Loucy (cell line): ENCODE data around the gene CHMP5.

ENCODE experiments used
- H2AFZ ChIP-seq: fragments of 200-600 bp; sonication (generic); 2 replicates; pipeline ENCODE4 v1.6.0; 2016; ENCODE audit warnings: antibody characterized with exemption, mild to moderate bottlenecking, low read length, moderate library complexity
- H3F3A ChIP-seq: fragments of 200-600 bp; 2 replicates; pipeline ENCODE4 v1.6.0; 2016; ENCODE audit warnings: antibody characterized with exemption, low read depth, mild to moderate bottlenecking
- H3K27me3 ChIP-seq: fragments of 200-600 bp; sonication (generic); 2 replicates; pipeline ENCODE4 v1.6.1; 2014; ENCODE audit warnings: low read length, mild to moderate bottlenecking; ENCODE audit not compliant: insufficient read depth, poor library complexity, severe bottlenecking
- H3K36me3 ChIP-seq: fragments of 200-600 bp; sonication (generic); 2 replicates; pipeline ENCODE4 v1.6.1; 2016; ENCODE audit warnings: low read length; ENCODE audit not compliant: insufficient read depth
- H3K4me1 ChIP-seq: fragments of 200-600 bp; sonication (generic); 2 replicates; pipeline ENCODE4 v1.5.1; 2014; ENCODE audit warnings: low read length, mild to moderate bottlenecking; ENCODE audit not compliant: insufficient read depth, poor library complexity, severe bottlenecking
- H3K4me2 ChIP-seq: fragments of 200-600 bp; sonication (generic); 2 replicates; pipeline ENCODE4 v1.6.0; 2014; ENCODE audit warnings: antibody characterized with exemption, low read length, low read depth, mild to moderate bottlenecking; ENCODE audit not compliant: poor library complexity, severe bottlenecking
- H3K4me3 ChIP-seq: fragments of 200-600 bp; sonication (generic); 2 replicates; pipeline ENCODE4 v1.5.1; 2014; ENCODE audit warnings: low read length, mild to moderate bottlenecking, mixed read lengths; ENCODE audit not compliant: poor library complexity, severe bottlenecking
- H3K79me2 ChIP-seq: fragments of 200-600 bp; sonication (generic); 2 replicates; pipeline ENCODE4 v1.6.1; 2014; ENCODE audit warnings: low read length; ENCODE audit not compliant: insufficient read depth
- H3K9ac ChIP-seq: fragments of 200-600 bp; sonication (generic); 2 replicates; pipeline ENCODE4 v1.6.0; 2014; ENCODE audit warnings: mild to moderate bottlenecking, low read depth, low read length, moderate library complexity; ENCODE audit not compliant: poor library complexity, severe bottlenecking
- H3K9me2 ChIP-seq: fragments of 200-600 bp; sonication (generic); replicated peaks from 2 replicates; pipeline ENCODE4 v1.6.1; 2016; ENCODE audit warnings: low read depth, low read length, mixed read lengths
- H3K9me3 ChIP-seq: fragments of 200-600 bp; sonication (generic); 2 replicates; pipeline ENCODE4 v1.6.1; 2014; ENCODE audit warnings: mild to moderate bottlenecking, antibody characterized with exemption, low read length, low read depth; ENCODE audit not compliant: insufficient read depth
- H4K20me1 ChIP-seq: fragments of 200-600 bp; sonication (generic); 2 replicates; pipeline ENCODE4 v1.6.0; 2014; ENCODE audit warnings: antibody characterized with exemption, low read length, mild to moderate bottlenecking; ENCODE audit not compliant: insufficient read depth, poor library complexity, severe bottlenecking
- EZH2phosphoT487 ChIP-seq: fragments of 200-600 bp; IDR thresholded peaks from 2 replicates; pipeline ENCODE4 v1.6.1; 2018; ENCODE audit warnings: antibody characterized with exemption, mild to moderate bottlenecking, moderate library complexity, borderline replicate concordance
- TF ChIP-seq, protein P1 (sequence below): fragments of 200-600 bp; sonication (generic); conservative IDR thresholded peaks from 2 replicates; pipeline ENCODE4 v1.5.1; 2014; ENCODE audit warnings: mild to moderate bottlenecking, antibody characterized with exemption, low read length

The CHMP5 gene

DNA sequence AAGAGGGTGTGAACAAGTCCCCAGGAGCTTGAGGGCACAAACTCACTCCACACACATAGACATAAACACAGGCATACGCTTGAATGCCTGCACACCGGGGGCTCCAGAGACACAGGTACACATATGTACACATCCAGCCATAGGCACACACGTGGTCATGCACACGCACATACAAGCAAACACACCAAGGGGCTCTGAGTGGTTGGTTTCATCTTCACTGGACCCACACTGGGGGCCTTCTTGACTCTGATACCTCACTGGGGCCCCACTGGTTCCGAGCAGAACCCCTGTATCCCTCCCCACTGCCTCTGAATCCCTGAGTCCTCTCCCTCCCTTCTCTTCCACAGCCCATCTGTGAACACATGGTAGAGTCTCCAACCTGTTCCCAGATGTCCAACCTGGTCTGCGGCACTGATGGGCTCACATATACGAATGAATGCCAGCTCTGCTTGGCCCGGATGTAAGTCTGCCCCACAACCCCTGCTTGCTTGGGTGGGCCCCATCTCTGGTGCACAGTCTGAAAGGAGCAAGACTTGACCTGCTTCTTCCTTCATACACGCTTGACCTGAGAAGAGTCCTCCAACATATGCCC lies 18.5 kb upstream of the CHMP5 start:
- Histone ChIP-seq H3K27me3 (no peaks in the 10 kb centered on the region), H2AFZ (no peak overlapping the region), H3K79me2 (no peaks in the 10 kb centered on the region), H4K20me1 (no peaks in the 10 kb centered on the region), H3K9me2 (no peaks in the 10 kb centered on the region), H3F3A (no peaks in the 10 kb centered on the region), H3K9me3 (no peaks in the 10 kb centered on the region), H3K36me3 (no peaks in the 10 kb centered on the region; the same call in 1 of the 2 replicates), H3K4me1 (peaks cover 1% of the 10 kb centered on the region), H3K9ac (no peak overlapping the region), H3K4me3 (no peak overlapping the region), H3K4me2 (no peak overlapping the region)
- TF ChIP-seq, protein P1, sequence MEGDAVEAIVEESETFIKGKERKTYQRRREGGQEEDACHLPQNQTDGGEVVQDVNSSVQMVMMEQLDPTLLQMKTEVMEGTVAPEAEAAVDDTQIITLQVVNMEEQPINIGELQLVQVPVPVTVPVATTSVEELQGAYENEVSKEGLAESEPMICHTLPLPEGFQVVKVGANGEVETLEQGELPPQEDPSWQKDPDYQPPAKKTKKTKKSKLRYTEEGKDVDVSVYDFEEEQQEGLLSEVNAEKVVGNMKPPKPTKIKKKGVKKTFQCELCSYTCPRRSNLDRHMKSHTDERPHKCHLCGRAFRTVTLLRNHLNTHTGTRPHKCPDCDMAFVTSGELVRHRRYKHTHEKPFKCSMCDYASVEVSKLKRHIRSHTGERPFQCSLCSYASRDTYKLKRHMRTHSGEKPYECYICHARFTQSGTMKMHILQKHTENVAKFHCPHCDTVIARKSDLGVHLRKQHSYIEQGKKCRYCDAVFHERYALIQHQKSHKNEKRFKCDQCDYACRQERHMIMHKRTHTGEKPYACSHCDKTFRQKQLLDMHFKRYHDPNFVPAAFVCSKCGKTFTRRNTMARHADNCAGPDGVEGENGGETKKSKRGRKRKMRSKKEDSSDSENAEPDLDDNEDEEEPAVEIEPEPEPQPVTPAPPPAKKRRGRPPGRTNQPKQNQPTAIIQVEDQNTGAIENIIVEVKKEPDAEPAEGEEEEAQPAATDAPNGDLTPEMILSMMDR = no peak
- no peak for TF ChIP-seq EZH2phosphoT487

DNA sequence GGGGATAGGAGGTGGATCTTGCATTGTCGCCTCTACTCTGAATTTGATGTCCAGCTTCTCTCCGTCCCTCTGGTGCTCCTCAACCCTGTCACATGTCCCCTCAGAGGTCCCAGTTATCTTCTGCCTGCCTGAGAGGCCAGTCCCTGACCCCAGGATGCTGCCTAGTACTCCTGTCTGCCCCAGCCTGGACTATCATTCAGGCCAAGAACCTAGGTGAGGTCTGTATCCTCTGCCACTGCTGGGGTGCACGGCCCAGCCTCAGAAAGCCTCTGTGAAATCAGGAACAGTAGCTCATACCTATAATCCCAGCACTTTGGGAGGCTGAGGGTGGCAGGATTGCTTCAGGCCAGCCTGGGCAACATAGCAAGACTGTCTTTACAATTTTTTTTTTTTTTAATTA lies 16.2 kb upstream of the CHMP5 start:
- Histone ChIP-seq H3F3A (no peaks in the 10 kb centered on the region), H3K4me2 (no peak overlapping the region), H3K9me3 (no peaks in the 10 kb centered on the region), H3K9me2 (no peaks in the 10 kb centered on the region), H2AFZ (no peak overlapping the region), H3K4me3 (no peak overlapping the region), H3K4me1 (no peaks in the 10 kb centered on the region), H3K27me3 (no peaks in the 10 kb centered on the region), H3K79me2 (no peaks in the 10 kb centered on the region), H3K9ac (no peak overlapping the region), H4K20me1 (no peaks in the 10 kb centered on the region), H3K36me3 (peaks cover 11% of the 10 kb centered on the region; the same call in 1 of the 2 replicates)
- TF ChIP-seq EZH2phosphoT487 = no peak
- TF ChIP-seq, protein P1 = no peak

DNA sequence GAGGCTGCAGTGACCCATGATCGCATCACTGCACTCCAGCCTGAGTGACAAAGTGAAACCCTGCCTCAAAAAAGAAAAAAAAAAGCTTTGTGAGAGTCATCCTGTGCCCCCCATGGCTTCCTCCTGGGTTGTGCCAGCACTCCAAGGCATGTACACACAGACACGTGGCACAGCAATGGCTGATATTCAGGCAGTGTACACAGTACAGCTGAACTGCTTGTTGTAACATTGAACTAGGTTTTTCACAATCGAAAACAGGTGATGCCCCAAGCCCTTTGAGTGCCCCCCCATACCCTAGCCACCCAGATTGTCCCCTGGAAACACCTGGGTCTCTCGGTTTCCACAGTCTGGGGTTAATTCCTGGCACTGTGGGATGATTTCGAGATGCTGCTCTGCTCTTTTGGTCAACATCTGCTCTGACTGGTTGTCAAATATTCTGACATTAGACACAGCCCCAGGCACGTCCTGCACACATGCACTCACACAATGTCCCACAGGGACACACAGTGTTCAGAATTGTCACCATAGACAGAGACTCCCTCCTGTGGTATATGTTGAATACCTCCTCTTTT lies 15.7 kb upstream of the CHMP5 start:
- no peaks in the 10 kb centered on the region for H3K79me2 ChIP-seq
- no peaks in the 10 kb centered on the region for H3K9me3 ChIP-seq
- H3K27me3 ChIP-seq = no peaks in the 10 kb centered on the region
- peaks cover 15% of the 10 kb centered on the region; the same call in 1 of the 2 replicates for H3K36me3 ChIP-seq
- no peaks in the 10 kb centered on the region for H4K20me1 ChIP-seq
- no peak overlapping the region for H2AFZ ChIP-seq
- TF ChIP-seq, protein P1 = no peak
- TF ChIP-seq EZH2phosphoT487 = no peak
- no peaks in the 10 kb centered on the region for H3K4me1 ChIP-seq
- H3K4me2 ChIP-seq = no peak overlapping the region
- H3F3A ChIP-seq = no peaks in the 10 kb centered on the region
- H3K4me3 ChIP-seq = no peak overlapping the region
- H3K9me2 ChIP-seq = no peaks in the 10 kb centered on the region
- H3K9ac ChIP-seq = no peak overlapping the region
